Left hindlimb (tissue), 1 donor: Measurements from ENCODE around the gene PRR20G.

Experiments used
- DNase-seq: peaks from one replicate; pipeline ENCODE4 v3.0.0-alpha.2; 2018

The PRR20G gene

DNA sequence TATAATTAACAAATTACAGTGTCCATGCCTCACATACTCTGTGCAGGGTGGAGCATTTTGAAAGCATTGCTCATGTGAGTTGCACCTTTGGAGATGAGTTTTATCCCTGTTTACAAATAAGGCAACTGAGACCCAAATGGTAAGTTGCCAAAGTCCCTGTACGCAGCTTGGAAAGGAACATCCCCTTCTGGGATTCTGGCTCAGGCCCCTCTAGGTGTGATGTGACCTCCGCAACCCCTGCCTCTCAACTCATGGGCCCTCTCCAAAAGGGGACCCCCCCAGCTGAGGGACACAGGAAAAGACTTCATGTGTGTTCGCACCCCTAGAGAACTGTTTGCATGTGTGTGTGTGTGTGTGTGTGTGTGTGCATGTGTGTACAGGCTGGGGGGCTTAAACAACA is 25.3 kb downstream of the PRR20G start:
- no peak for DNase-seq

DNA sequence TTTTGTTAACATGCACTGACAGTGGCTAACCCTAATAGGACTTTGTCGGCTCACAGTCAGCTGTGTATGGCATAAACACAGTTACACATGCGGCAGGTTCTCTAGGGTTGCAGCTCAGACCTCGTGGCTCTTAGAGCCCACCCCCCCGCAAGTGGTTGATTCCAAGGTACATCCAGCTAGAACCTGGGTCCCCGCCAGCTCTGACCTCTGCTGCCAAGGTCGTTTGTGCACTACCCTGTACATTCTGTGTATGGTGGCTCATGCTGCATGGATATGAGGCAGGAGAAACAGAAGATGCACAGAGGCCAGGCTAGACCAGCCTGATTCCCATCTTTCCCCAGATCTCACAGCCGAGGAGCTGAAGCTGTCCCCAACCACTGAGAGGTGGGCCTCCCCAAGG is 25.9 kb downstream of the PRR20G start:
- no peak for DNase-seq

DNA sequence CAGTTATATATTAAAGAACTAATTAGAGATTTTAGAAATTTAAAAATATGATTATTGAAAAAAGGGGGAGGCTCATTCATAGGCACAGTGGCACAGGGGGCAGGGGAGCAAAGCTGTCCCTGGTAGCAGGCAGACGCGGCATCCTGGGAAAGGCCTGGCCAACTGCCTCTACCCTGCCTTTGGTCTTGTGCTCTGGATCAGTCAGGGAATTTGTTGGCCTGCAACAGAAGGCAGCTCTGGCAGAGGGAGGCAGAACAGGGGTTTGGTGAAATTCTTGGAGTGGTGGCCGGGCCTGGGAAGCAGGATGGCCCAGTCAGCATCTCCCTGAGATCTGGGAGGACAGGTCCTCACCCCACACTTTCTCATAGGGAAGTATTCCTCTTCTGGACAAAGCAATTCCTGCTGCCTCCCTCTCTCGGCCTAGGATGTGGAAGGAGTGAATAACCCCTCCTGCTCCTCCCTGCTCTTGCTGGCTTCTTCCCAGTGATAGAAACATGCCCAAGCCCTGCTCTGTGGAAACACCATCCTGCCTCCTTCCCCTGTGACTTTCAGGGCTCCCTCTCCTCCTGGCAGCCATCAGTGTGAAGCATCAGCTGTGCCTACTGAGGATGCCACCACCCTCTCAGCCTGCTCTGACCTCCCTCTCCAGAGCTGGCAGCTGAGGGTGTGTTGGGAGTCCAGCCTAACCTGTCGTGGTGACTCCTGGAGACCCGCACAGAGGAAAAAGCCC is 26.9 kb downstream of the PRR20G start:
- DNase-seq, result no peak

GRCh38 chr3:127260416-127260815 is 27.4 kb downstream of the PRR20G start:
- no peak for DNase-seq

DNA sequence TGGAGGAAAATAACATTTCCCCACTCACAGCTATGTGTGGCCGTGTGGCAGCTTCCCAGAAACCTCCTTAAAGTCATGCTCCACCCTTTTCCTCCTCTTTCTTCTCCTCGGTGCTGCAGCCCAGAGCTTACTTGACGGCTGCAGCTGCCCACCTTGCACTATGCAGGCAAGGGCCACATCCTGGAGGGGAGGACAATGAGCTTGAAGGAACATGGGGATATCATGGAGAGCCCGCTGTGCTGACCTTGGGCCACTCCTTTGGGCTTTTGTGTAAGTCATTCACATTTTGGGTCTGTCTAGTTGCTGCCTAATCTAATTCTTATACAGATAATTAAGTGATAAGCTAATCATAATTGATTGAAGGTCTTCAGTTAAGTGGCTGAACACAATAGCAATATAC is 28.0 kb downstream of the PRR20G start:
- DNase-seq, result no peak

DNA sequence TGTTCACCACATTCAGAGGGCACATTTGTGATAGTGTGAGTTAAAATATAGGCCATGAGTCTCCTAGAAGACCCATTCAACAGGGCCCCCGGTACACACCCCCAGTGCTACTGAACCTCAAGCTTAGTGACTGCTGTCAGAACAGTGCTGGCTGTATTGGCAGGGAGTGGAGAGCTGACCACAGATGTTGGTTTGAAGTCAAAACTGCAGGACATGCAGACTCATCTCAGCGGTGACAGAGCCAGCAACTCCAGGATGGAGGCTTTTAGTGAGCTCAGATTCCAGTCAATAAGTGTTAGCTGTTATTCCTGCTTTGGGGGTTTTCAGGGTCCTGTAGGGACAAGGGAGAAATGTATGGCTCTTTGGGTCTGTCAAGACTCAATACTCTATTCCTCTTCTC is 29.1 kb downstream of the PRR20G start:
- DNase-seq, result no peak

DNA sequence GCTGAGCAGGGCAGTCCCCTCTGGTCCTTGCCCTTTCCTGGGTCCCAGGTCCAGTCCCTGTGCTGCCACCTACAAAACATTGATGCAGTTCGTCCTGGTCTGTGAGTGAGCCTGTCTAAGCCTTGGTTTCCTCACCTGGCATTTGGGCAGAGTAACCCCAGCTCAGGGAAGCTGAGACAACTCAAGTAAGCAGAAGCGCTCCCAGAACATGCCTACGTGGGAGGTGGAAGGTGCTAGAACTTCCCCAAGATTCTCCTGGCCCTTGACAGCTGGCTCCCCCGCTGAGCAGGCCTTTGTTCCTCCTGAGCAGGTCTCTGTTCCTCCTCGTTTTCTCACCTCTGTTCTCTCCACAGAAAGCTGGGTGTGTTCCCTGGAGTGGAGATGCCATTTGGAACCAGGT is 30.5 kb downstream of the PRR20G start:
- DNase-seq, result no peak

GRCh38 chr3:127256733-127257271 is 31.0 kb downstream of the PRR20G start:
- DNase-seq, result no peak

GRCh38 chr3:127256138-127256537 is 31.7 kb downstream of the PRR20G start:
- no peak for DNase-seq

GRCh38 chr3:127255516-127255915 is 32.3 kb downstream of the PRR20G start:
- DNase-seq, result no peak

GRCh38 chr3:127254730-127255129 is 33.1 kb downstream of the PRR20G start:
- DNase-seq, result no peak

DNA sequence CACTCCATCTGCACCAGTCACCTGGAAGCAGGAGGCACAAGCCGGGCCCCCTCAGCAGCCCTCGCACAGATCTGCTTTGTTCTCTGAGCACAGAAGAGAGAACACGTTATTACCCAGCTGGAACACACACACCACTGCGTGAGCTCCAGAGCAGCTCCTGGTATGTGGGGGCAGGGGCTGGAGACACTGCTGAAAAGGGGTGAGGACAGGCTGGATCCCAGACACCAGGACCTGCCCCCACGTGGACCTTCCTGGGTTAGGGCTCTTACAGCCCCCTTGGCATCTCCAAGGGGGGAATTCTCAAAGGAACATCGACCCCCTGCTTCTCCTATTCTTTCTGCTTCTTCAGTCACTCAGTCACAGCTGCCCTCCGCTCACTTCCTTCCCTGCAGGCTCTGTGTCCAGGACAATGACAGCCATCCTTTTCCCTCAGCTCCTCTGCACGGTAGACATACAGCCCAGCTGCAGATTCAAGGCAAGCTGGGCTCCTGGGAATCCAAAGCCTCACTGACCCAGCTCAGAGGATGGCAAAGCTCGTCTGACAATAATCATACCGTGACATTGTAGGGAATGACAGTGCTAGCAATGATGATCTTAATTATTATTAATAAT is 33.7 kb downstream of the PRR20G start:
- no peak for DNase-seq

GRCh38 chr3:127253491-127253890 is 34.4 kb downstream of the PRR20G start:
- DNase-seq, result no peak

DNA sequence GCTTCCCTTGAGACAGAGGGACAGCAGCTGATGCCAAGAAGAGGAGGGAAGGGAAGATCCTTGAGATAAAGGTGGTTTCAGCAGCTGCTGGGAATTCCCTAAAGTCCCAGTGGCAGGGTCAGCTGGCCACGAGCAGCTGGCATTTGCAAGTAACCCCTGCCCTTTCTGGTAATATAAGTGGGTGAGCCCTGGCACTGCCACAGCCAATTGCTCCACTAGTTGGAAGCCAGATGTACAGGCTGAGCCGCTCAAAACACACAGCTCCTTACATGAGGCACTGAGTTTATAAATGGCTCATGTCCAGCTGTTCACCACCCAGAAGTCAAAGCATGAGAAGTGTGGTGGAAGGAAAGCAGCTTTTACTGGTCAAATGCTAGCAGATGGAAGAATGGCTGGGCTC is 35.4 kb downstream of the PRR20G start:
- no peak for DNase-seq

- no peak for DNase-seq
Observed at GRCh38 chr3:127250032-127250431, 37.8 kb downstream of the PRR20G start.

DNA sequence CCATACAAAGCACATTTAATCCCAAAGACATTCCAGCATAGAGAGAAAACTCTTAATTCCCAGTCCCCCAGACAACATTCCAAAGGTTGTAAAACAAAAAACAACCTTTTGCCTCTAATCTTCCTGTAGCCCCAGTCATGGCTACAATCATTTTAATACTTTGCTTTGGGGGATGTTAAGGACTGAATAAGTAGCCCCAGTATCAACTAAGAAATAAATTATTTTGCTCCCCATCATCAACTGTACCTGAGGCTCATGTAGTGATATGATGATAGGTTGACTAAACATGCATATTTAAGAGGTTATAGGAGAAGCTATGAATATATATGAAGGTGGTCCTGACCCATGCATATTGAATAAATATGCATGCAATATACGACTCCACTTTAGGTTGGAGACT is 40.6 kb downstream of the PRR20G start:
- no peak for DNase-seq

DNA sequence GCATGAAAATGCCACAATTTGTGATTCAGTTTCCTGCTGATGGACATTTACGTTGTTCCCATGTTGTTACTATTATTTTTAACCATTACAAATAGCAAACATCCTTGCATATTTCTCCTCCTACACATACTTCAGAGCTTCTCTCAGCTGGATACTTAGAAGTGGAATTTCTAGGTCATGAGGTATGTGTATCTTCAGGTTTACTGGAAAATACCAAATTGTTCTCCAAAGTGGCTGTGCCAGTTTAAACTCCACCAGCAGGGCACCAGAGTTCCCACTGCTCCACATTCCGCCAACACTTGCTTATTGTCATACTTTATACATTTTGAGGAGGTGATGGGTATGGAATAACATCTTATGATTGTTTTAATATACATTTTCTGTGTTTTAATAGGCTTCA is 49.2 kb downstream of the PRR20G start:
- DNase-seq, result no peak

- no peak for DNase-seq
Observed at GRCh38 chr3:127237835-127238234, 50.0 kb downstream of the PRR20G start.

- no peak for DNase-seq
Observed at GRCh38 chr3:127235706-127236105, 52.1 kb downstream of the PRR20G start.

DNA sequence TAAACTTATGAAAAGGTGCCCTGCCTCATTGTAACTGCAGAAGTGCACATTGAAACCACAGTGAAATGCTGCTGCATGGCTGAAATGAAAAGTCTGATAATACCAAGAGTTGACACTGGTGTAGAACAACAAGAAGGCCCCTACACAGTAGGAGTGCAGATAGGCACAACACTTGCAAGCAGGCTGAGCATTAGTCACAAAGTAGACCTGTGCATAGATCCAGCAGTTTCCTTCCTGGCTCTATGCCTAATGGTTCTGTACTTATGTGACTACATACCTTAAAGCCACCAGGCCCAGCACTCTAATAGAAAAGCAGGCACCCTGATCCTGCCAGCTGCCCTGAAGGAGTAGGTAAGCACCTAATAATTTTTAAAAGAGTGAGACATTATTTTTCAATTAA is 53.1 kb downstream of the PRR20G start:
- DNase-seq, result no peak
